Measurements from ENCODE around the gene UNC5C.

DNA sequence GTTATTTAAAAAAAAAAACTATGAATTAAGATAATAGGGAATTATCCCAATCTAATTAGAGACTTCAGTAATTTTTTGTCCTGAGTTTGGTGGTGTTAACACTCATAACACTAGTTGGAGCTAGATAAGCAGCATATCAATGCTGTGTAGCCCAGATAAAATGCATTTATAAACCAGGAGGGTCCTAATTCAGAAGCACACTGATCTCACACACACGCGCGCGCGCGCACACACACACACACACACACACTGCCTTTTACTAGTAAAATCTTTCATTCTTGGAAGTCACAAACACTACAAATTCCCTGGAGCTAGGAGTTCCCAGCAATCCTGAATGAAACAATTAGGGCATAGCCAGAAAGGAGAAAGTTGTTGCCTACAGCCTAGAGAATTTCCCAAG, 3.2 kb downstream of the UNC5C start:
- TF ChIP-seq, protein P1, sequence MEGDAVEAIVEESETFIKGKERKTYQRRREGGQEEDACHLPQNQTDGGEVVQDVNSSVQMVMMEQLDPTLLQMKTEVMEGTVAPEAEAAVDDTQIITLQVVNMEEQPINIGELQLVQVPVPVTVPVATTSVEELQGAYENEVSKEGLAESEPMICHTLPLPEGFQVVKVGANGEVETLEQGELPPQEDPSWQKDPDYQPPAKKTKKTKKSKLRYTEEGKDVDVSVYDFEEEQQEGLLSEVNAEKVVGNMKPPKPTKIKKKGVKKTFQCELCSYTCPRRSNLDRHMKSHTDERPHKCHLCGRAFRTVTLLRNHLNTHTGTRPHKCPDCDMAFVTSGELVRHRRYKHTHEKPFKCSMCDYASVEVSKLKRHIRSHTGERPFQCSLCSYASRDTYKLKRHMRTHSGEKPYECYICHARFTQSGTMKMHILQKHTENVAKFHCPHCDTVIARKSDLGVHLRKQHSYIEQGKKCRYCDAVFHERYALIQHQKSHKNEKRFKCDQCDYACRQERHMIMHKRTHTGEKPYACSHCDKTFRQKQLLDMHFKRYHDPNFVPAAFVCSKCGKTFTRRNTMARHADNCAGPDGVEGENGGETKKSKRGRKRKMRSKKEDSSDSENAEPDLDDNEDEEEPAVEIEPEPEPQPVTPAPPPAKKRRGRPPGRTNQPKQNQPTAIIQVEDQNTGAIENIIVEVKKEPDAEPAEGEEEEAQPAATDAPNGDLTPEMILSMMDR (conservative IDR thresholded peaks at IDR 0.05 in 1 of 2, IDR thresholded peaks at IDR 0.05 in 1 of 2; ENCODE audit: low read depth in 1 of 2, low read length in 2 of 2): no peak
- TF ChIP-seq EZH2 (IDR thresholded peaks at IDR 0.05; ENCODE audit: low read length, missing control alignments): no peak

Data from fibroblast of lung (primary cell).